DOHH2 (cell line): Measurements from ENCODE around the gene ZNFX1.

Source experiments
- H3F3A ChIP-seq: fragments of 200-600 bp; sonication (generic), shearing (Covaris generic); 2 replicates; pipeline ENCODE4 v1.6.0; 2016; ENCODE audit warnings: antibody characterized with exemption, mild to moderate bottlenecking; ENCODE audit not compliant: control insufficient read depth, insufficient read depth
- H3K27ac ChIP-seq: fragments of 200-600 bp; sonication (generic); 2 replicates; pipeline ENCODE4 v1.5.1; 2014; ENCODE audit warnings: low read depth, mild to moderate bottlenecking, low read length, moderate library complexity
- H3K27me3 ChIP-seq: fragments of 200-600 bp; sonication (generic); 2 replicates; pipeline ENCODE4 v1.6.1; 2014; ENCODE audit warnings: mild to moderate bottlenecking, low read length, mixed read lengths; ENCODE audit not compliant: control insufficient read depth
- H3K36me3 ChIP-seq: fragments of 200-600 bp; sonication (generic); 2 replicates; pipeline ENCODE4 v1.6.1; 2014; ENCODE audit warnings: mild to moderate bottlenecking, low read length, moderate library complexity, mixed read lengths; ENCODE audit not compliant: control insufficient read depth
- H3K4me1 ChIP-seq: fragments of 200-600 bp; sonication (generic); 2 replicates; pipeline ENCODE4 v1.6.1; 2014; ENCODE audit warnings: mild to moderate bottlenecking, low read length, mixed read lengths; ENCODE audit not compliant: control insufficient read depth
- H3K4me2 ChIP-seq: fragments of 200-600 bp; sonication (generic); 2 replicates; pipeline ENCODE4 v1.6.0; 2014; ENCODE audit warnings: mild to moderate bottlenecking, low read length, moderate library complexity
- H3K4me3 ChIP-seq: fragments of 200-600 bp; sonication (generic); 2 replicates; pipeline ENCODE4 v1.5.1; 2014; ENCODE audit warnings: mild to moderate bottlenecking, low read length, mixed read lengths
- H3K79me2 ChIP-seq: fragments of 200-600 bp; sonication (generic); 2 replicates; pipeline ENCODE4 v1.6.1; 2014; ENCODE audit warnings: mild to moderate bottlenecking, low read length, mixed read lengths; ENCODE audit not compliant: control insufficient read depth
- H3K9me2 ChIP-seq: fragments of 200-600 bp; sonication (generic); replicated peaks from 2 replicates; pipeline ENCODE4 v1.6.1; 2014; ENCODE audit warnings: mild to moderate bottlenecking, low read length, mixed read lengths; ENCODE audit not compliant: control insufficient read depth
- H3K9me3 ChIP-seq: fragments of 200-600 bp; sonication (generic); 2 replicates; pipeline ENCODE4 v1.6.1; 2014; ENCODE audit warnings: antibody characterized with exemption, low read length, mixed read lengths; ENCODE audit not compliant: control insufficient read depth, insufficient read depth
- H4K20me1 ChIP-seq: fragments of 200-600 bp; sonication (generic); 2 replicates; pipeline ENCODE4 v1.6.0; 2014; ENCODE audit warnings: low read depth, mild to moderate bottlenecking, antibody characterized with exemption, low read length, moderate library complexity; ENCODE audit not compliant: control insufficient read depth, insufficient read depth
- EZH2phosphoT487 ChIP-seq: fragments of 200-600 bp; sonication (generic); IDR thresholded peaks from 2 replicates; pipeline ENCODE4 v1.6.1; 2017; ENCODE audit warnings: borderline replicate concordance, mild to moderate bottlenecking, antibody characterized with exemption, low read length, moderate library complexity, mixed read lengths
- TF ChIP-seq, protein P1 (sequence below): fragments of 200-600 bp; sonication (generic); IDR thresholded peaks from one replicate; pipeline ENCODE4 v1.5.1; 2014; ENCODE audit warnings: antibody characterized with exemption, mild to moderate bottlenecking, low read depth, low read length; ENCODE audit not compliant: poor library complexity, severe bottlenecking

Gene ZNFX1

DNA sequence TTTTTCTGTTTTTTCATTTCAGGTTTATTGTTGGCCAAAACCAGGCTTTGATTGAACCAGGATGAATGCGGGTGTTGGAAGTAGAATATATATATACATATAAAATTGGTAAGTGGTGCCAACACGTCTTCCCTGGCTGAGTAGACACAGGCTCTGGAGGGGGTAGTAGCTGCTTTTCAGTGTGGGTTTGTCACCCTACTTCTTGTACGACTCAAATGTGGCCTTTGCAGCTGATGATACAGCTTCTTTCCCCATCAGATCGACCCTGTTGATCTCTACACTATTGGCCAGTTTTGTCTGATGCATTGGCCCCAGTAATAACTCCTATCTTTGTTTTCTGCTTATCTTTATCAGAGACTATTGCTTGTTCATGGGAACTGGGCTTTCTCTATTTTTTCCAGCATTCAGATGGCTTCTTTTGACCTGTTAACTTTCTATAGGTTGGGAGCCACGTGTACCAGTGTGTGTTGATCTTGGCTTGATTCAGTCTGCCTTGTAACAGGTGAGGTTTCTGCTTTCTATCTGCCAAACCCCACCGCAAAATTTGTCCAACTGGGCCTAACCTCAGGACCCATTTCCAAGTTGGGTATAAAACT lies 2.7 kb upstream of the ZNFX1 start:
- Histone ChIP-seq H3F3A (peaks cover 80% of the 10 kb centered on the region), H3K9me2 (no peaks in the 10 kb centered on the region), H3K27me3 (no peaks in the 10 kb centered on the region), H4K20me1 (peaks cover 62% of the 10 kb centered on the region), H3K27ac (peak overlapping the region; percentile 87), H3K9me3 (peaks cover 3% of the 10 kb centered on the region; the same call in 1 of the 2 replicates), H3K4me1 (peaks cover 71% of the 10 kb centered on the region), H3K36me3 (peaks cover 82% of the 10 kb centered on the region), H3K4me2 (peak overlapping the region; percentile 96), H3K4me3 (peak overlapping the region; percentile 94), H3K79me2 (peaks cover 95% of the 10 kb centered on the region)
- TF ChIP-seq, protein P1, sequence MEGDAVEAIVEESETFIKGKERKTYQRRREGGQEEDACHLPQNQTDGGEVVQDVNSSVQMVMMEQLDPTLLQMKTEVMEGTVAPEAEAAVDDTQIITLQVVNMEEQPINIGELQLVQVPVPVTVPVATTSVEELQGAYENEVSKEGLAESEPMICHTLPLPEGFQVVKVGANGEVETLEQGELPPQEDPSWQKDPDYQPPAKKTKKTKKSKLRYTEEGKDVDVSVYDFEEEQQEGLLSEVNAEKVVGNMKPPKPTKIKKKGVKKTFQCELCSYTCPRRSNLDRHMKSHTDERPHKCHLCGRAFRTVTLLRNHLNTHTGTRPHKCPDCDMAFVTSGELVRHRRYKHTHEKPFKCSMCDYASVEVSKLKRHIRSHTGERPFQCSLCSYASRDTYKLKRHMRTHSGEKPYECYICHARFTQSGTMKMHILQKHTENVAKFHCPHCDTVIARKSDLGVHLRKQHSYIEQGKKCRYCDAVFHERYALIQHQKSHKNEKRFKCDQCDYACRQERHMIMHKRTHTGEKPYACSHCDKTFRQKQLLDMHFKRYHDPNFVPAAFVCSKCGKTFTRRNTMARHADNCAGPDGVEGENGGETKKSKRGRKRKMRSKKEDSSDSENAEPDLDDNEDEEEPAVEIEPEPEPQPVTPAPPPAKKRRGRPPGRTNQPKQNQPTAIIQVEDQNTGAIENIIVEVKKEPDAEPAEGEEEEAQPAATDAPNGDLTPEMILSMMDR: no peak
- no peak for TF ChIP-seq EZH2phosphoT487

DNA sequence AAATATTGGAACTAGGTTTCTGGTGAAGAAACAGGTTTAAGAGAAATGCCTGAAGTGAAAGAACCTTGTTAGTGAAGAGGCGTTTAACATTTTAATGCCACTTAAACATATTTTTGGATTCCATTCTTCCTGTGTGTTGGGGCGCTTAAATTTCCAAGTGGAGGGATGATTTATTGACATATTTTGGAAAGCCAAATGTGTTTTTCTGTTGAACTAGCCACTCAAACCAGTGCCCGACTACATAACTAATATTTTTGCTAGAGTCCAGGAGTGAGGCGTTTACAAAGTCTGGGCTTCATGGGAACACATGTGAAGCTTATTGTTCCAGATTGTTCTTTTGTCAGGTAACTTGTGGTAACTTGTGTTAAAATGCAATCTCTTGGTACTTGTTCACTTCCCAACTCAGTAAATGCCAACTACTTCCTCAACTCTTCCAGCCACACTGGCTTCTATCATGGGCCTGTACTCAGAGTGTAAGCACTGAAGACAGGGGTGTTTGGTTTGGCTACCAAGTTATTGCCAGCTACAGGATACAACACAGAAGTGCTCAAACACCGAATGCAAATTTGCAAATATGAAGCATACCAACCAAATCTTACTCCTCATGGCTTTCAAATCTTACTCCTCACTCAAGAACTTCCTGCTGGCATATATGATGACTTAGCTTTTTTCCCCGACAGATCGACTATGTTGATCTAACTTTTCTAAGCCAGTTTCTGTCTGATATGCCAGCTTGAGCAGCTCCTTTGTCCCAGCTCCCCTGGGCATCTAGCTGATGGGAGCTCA lies 2.0 kb upstream of the ZNFX1 start:
- peaks cover 94% of the 10 kb centered on the region for H3K79me2 ChIP-seq
- peak overlapping the region; percentile 94 for H3K4me3 ChIP-seq
- H3K27me3 ChIP-seq: no peaks in the 10 kb centered on the region
- H4K20me1 ChIP-seq: peaks cover 55% of the 10 kb centered on the region
- peaks cover 66% of the 10 kb centered on the region for H3K4me1 ChIP-seq
- peaks cover 74% of the 10 kb centered on the region for H3F3A ChIP-seq
- H3K27ac ChIP-seq: peak overlapping the region; percentile 87
- TF ChIP-seq, protein P1: no peak
- TF ChIP-seq EZH2phosphoT487: no peak
- H3K9me2 ChIP-seq: no peaks in the 10 kb centered on the region
- H3K9me3 ChIP-seq: peaks cover 3% of the 10 kb centered on the region; the same call in 1 of the 2 replicates
- peak overlapping the region; percentile 96 for H3K4me2 ChIP-seq
- H3K36me3 ChIP-seq: peaks cover 80% of the 10 kb centered on the region

DNA sequence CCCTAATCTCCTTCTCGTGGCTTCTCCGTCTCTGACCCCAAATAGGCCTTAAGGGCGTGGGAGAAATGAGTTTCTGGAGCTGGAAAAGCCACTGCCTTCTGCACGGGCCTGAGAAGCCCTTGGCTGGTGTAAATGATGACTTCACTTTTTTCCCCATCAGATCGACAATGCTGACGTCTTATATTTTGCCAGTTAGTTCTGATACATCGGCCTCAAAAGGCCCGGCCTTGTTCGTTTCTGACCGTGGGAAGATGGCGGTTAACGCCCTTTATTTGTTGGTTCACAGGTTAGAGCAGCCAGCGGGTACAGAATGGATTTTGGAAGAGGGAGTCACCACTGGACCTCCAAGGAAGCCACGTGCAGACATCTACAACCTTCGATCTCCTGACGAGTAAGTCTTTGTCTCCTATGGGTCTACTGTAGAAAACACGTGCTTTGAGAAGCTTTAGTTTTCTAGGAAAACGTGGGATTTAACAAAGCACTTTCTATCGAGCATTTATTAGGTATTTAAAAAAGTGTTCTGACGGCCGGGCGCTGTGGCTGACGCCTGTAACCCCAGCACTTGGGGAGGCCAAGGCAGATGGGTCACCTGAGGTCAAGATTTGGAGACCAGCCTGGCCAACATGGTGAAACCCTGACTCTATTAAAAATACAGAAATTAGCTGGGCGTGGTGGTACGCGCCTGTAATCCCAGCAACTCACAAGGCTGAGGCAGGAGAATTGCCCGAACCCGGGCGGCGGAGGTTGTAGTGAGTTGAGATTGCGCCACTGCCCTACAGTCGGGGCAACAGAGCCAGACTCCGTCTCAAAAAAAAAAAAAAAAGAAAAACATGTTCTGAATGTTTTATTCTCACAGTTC lies 1.2 kb upstream of the ZNFX1 start:
- Histone ChIP-seq H3K4me1 (peaks cover 60% of the 10 kb centered on the region), H3K9me3 (peaks cover 3% of the 10 kb centered on the region; the same call in 1 of the 2 replicates)

More for the DNA sequence above, 1.2 kb upstream of the ZNFX1 start:
- peak overlapping the region; percentile 87 for H3K27ac ChIP-seq
- H3K4me2 ChIP-seq: peak overlapping the region; percentile 96
- peak overlapping the region; percentile 94 for H3K4me3 ChIP-seq
- H3F3A ChIP-seq: peaks cover 66% of the 10 kb centered on the region
- TF ChIP-seq EZH2phosphoT487: no peak
- TF ChIP-seq, protein P1: no peak
- H3K79me2 ChIP-seq: peaks cover 86% of the 10 kb centered on the region
- H3K27me3 ChIP-seq: no peaks in the 10 kb centered on the region
- no peaks in the 10 kb centered on the region for H3K9me2 ChIP-seq
- H3K36me3 ChIP-seq: peaks cover 73% of the 10 kb centered on the region
- peaks cover 50% of the 10 kb centered on the region for H4K20me1 ChIP-seq
